Fibroblast of villous mesenchyme (primary cell): ENCODE measurements around the gene ZNF317. TPM values are rescaled to one million over a fixed set of nuclear protein-coding genes. Genes with fewer than 3 reads are reported as not detected.

Experiments
- DNase-seq: peaks from one replicate; pipeline ENCODE4 v3.0.0-alpha.2; 2010; ENCODE audit warnings: low read depth
- H3K4me3 ChIP-seq: 2 replicates; pipeline ENCODE4 v1.5.1; 2011; ENCODE audit warnings: low read depth, mild to moderate bottlenecking, low read length
- total RNA-seq: library from RNA; depleted of rRNA; stranded (reverse); fragments of >200 nt; gene quantifications from 2 replicates; pipeline ENCODE4 v1.2.3, GENCODE V29; 2012
- TF ChIP-seq, protein P1 (sequence below): IDR thresholded peaks from 2 replicates; pipeline ENCODE4 v1.5.1; 2012; ENCODE audit warnings: low read depth, mild to moderate bottlenecking, low read length; ENCODE audit not compliant: insufficient read depth

Gene ZNF317
- total RNA-seq, 1 donor = 17.7 TPM

DNA sequence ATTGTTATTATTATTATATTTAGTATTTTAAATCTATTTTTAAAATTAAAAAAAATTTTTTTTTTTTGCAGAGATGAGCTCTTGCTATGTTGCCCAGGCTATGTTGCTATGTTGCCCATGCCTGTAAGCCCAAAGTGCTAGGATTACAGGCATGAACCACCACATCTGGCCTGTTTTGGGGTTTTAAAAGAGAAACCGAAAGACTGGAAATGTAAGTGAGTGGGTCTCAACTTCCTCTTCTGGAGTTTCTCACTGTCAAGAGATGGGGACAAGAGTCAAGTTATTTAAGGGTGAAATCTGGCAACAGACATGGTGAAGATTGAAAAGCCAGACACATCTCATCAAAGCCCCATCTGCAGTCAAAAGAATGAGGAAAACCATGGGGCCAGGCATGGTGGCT is 9.2 kb upstream of the ZNF317 start:
- DNase-seq = peak; percentile 2
- TF ChIP-seq, protein P1, sequence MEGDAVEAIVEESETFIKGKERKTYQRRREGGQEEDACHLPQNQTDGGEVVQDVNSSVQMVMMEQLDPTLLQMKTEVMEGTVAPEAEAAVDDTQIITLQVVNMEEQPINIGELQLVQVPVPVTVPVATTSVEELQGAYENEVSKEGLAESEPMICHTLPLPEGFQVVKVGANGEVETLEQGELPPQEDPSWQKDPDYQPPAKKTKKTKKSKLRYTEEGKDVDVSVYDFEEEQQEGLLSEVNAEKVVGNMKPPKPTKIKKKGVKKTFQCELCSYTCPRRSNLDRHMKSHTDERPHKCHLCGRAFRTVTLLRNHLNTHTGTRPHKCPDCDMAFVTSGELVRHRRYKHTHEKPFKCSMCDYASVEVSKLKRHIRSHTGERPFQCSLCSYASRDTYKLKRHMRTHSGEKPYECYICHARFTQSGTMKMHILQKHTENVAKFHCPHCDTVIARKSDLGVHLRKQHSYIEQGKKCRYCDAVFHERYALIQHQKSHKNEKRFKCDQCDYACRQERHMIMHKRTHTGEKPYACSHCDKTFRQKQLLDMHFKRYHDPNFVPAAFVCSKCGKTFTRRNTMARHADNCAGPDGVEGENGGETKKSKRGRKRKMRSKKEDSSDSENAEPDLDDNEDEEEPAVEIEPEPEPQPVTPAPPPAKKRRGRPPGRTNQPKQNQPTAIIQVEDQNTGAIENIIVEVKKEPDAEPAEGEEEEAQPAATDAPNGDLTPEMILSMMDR = no peak
- H3K4me3 ChIP-seq = no peak overlapping the region

DNA sequence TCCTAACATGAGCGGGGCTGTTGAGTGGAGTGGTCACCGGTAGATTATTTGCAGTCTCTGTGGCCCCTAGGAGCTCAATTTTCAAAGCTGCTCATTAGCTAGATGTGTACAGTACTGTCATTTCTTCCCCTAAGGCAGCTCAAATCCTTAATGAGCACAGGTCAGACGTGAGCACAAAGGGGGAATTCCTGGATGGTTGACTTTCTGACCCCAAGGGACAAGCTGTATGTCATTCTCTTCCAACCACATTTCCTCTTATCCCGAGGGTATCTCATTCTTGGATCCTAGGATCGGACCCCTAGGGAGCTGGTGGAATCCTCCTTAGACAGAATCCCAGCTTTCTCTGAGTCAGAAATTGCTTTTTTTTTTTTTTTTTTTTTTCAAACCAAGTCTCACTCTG is 7.8 kb upstream of the ZNF317 start:
- TF ChIP-seq, protein P1 = no peak
- no peak overlapping the region for H3K4me3 ChIP-seq
- DNase-seq = no peak

DNA sequence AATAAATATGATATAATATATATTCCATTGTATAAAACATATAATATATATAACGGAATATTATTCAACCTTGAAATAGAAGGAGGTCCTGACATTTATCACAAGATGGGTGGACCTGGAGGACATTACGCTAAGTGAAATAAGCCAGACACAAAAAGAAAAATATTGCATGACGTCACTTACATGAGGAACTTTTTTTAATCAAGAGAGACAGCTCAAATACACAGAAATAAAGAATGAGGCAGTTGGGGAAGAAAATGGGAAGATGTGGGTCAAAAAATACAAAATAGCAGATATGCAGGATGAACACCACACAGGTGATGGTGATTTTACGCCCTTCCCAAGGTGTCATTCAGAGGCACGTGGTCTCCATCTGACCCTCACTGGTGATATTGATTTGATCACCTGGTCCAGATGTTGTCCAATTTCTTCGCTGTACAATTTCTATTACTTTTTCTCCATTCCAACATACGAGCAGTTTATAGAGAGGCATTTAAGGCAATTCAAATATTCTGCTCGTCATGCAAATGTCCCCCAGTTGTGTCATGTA is 513 bp upstream of the ZNF317 start:
- TF ChIP-seq, protein P1 = no peak
- H3K4me3 ChIP-seq = peak overlapping the region; percentile 97
- DNase-seq = no peak

DNA sequence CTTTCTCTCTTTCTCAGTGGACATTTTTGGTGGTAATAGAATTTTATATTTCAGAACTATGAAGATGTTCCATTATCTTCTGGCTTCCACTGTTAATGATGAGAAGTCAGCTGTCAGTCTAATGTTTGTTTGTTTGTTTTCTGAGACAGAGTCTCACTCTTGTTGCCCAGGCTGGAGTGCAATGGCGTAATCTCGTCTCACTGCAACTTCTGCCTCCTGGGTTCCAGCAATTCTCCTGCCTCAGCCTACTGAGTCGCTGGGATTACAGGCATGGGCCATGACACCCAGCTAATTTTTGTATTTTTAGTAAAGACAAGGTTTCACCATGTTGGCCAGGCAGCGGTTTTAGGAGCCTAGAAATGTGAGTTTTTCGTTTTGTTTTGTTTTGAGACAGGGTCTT is 4.7 kb downstream of the ZNF317 start:
- DNase-seq = peak; percentile 5
- H3K4me3 ChIP-seq = no peak overlapping the region
- TF ChIP-seq, protein P1 = no peak

DNA sequence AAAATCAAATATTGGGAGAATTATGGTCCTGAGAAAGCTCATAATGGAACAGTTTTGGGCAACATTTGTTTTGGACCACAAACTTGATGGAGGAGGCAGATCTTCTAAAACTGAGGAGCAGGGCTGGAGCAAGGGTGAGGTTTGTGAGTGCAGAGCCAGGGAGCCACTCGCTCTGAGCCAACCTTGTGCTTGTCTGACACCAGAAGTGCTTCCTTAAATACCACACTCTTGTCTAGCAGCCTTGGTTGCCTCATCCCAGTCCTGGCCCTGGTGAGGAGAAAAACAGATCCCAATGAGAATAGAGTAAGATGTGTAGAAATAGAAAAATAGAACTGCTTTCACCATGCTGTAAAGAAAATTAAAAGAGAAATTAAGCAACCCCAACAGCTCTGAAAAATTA is 6.7 kb downstream of the ZNF317 start:
- TF ChIP-seq, protein P1 = no peak
- DNase-seq = no peak
- H3K4me3 ChIP-seq = no peak overlapping the region

DNA sequence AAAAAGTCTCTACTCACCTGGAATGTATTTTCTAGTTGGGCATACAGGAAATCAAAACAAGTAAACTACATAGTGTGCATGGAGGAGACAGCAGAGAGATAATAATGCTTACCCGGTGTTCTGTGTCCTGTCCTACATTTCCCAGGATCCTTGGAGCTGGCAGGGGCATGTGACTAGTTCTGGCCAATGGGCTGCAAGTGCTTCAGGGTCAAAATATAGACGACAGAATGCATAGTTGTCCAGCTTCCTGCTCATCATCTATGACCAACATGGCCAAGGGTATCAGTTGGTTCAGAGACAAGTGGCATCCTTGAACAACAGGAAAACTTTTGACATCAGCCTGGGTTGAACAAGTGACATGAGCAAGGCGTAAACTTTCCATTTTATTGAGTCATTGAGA is 8.5 kb downstream of the ZNF317 start:
- TF ChIP-seq, protein P1 = no peak
- no peak overlapping the region for H3K4me3 ChIP-seq

DNA sequence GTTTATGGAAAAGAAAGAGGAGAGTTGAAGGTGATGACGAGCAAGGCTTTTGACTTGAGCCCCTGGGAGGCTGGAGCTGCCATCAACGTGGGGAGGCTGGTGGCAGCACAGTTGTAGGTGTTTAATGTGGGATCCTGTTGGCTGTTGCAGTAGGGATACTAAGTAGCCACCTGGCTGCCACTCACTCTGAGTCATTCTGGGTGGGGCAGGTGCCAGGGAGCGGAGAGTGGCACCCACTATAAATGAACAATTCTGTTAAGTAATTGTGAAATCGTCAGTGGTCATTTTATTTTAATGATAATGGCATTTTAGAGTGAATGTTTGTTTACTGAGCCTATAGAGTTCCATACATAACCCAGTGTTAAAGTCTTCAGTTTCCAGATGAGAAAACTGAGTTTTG is 9.8 kb downstream of the ZNF317 start:
- no peak for DNase-seq
- H3K4me3 ChIP-seq = no peak overlapping the region
- TF ChIP-seq, protein P1 = no peak

More for the DNA sequence above, 8.5 kb downstream of the ZNF317 start:
- DNase-seq = no peak
